Lower leg skin (tissue), 3 donors: Measurements from ENCODE around the gene CAPSL.

Source experiments
- CTCF ChIP-seq, 3 donors: fragments of 450-650 bp; IDR thresholded peaks; one replicate each; pipeline ENCODE4 v1.5.1; 2016; ENCODE audit warnings: antibody characterized with exemption in 3 of 3, mild to moderate bottlenecking in 3 of 3, moderate library complexity in 2 of 3
- POLR2A ChIP-seq, 2 donors: fragments of 450-650 bp; IDR thresholded peaks; one replicate each; pipeline ENCODE4 v1.6.1; 2016 to 2017; ENCODE audit warnings: antibody characterized with exemption in 2 of 2, mild to moderate bottlenecking in 1 of 2, moderate library complexity in 1 of 2

- TF ChIP-seq CTCF (IDR thresholded peaks at IDR 0.05) (no peak), POLR2A (IDR thresholded peaks at IDR 0.05) (no peak)
Measured at GRCh38 chr5:35859101-35859661, 79.2 kb downstream of the CAPSL start.
